GM12878 (cell line): Measurements from ENCODE around the gene CENPP. TPM values are rescaled to one million over a fixed set of nuclear protein-coding genes. Genes with fewer than 3 reads are reported as not detected.

Experiments used
- ATAC-seq: fragments of 200-7000 bp; cut with Tn5 transposase; 3 replicates; pipeline ENCODE4 v1.9.1; 2020; ENCODE audit warnings: mild to moderate bottlenecking, moderate library complexity
- BruUV-seq: library from RNA; stranded (reverse); fragments of 400-500 nt; replicated peaks from 2 replicates; lab custom pipeline; 2021; lab: Mats Ljungman, UMichigan
- CTCF ChIA-PET: fragments of 300-600 bp; sonication (Branson Sonifier 250); formaldehyde crosslinking; extraction: SDS; loops from one replicate; lab custom pipeline; 2021; ENCODE audit warnings: inconsistent platforms; lab: Yijun Ruan, JAX
- POLR2A ChIA-PET: fragments of 350-600 bp; formaldehyde crosslinking; extraction: SDS; loops from one replicate; lab custom pipeline; 2021; ENCODE audit warnings: inconsistent platforms; lab: Charles Lee
- RAD21 ChIA-PET: fragments of 300-600 bp; sonication (Branson Sonifier 250); formaldehyde crosslinking; loops from one replicate; lab custom pipeline; 2023; ENCODE audit warnings: antibody characterized with exemption; ENCODE audit not compliant: unreplicated experiment; lab: Charles Lee
- SMC1A ChIA-PET: fragments of 300-600 bp; sonication (Branson Sonifier 250); formaldehyde crosslinking; loops from one replicate; lab custom pipeline; 2023; ENCODE audit not compliant: unreplicated experiment, uncharacterized antibody; lab: Charles Lee
- DNase-seq: peaks from one replicate; pipeline ENCODE4 v3.0.0-alpha.2; 2011; ENCODE audit warnings: low read depth, low spot score
- FAIRE-seq: peaks from 3 replicates; lab custom pipeline; 2011; peaks lifted over from hg19 to GRCh38; lab: Jason Lieb, UNC
- H2AFZ ChIP-seq: 2 replicates; pipeline ENCODE4 v1.6.0; 2011; ENCODE audit warnings: low read depth, low read length, control low read depth; ENCODE audit not compliant: control insufficient read depth
- H3K27ac ChIP-seq: 2 replicates; pipeline ENCODE4 v1.5.1; 2011; ENCODE audit warnings: control low read depth; ENCODE audit not compliant: control insufficient read depth, insufficient read depth
- H3K27me3 ChIP-seq, 2 experiments: replicated peaks in 1 of 2; 2 replicates each; pipeline versions ENCODE4 v1.6.0 to v1.6.1; 2011; ENCODE audit warnings: low read length in 1 of 2; ENCODE audit not compliant: control insufficient read depth in 2 of 2, insufficient read depth in 2 of 2
- H3K36me3 ChIP-seq, 2 experiments: 2 replicates each; pipeline ENCODE4 v1.5.1; 2011; ENCODE audit warnings: low read length in 1 of 2; ENCODE audit not compliant: control insufficient read depth in 2 of 2, insufficient read depth in 2 of 2
- H3K4me1 ChIP-seq: 2 replicates; pipeline ENCODE4 v1.6.1; 2011; ENCODE audit warnings: mild to moderate bottlenecking, low read length, moderate library complexity, mixed read lengths; ENCODE audit not compliant: control insufficient read depth, insufficient read depth
- H3K4me2 ChIP-seq: 2 replicates; pipeline ENCODE4 v1.6.0; 2011; ENCODE audit warnings: control low read depth; ENCODE audit not compliant: control insufficient read depth, insufficient read depth
- H3K4me3 ChIP-seq: fragments of 200-600 bp; sonication (generic); 2 replicates; pipeline ENCODE4 v1.5.1; 2016
- H3K79me2 ChIP-seq: 2 replicates; pipeline ENCODE4 v1.6.0; 2011; ENCODE audit warnings: low read length; ENCODE audit not compliant: control insufficient read depth, insufficient read depth
- H3K9ac ChIP-seq: 2 replicates; pipeline ENCODE4 v1.8.0; 2011; ENCODE audit warnings: low read length, control low read depth, mixed read lengths; ENCODE audit not compliant: control insufficient read depth, insufficient read depth
- H3K9me3 ChIP-seq: replicated peaks from 3 replicates; pipeline ENCODE4 v1.5.1; 2011; ENCODE audit warnings: mild to moderate bottlenecking, low read length; ENCODE audit not compliant: control insufficient read depth, insufficient read depth
- H4K20me1 ChIP-seq: 2 replicates; pipeline ENCODE4 v1.6.0; 2011; ENCODE audit not compliant: control insufficient read depth, insufficient read depth
- IRF4 ChIP-seq: IDR thresholded peaks from 2 replicates; pipeline ENCODE4 v1.6.1; 2011; ENCODE audit warnings: low read depth, low read length
- KAT2A ChIP-seq: conservative IDR thresholded peaks from 2 replicates; pipeline ENCODE4 v1.6.1; 2011; ENCODE audit warnings: low read depth, low read length; ENCODE audit not compliant: control insufficient read depth
- PBX3 ChIP-seq: IDR thresholded peaks from 2 replicates; pipeline ENCODE4 v1.6.1; 2011; ENCODE audit warnings: mild to moderate bottlenecking, low read depth, low read length, moderate library complexity; ENCODE audit not compliant: insufficient replicate concordance
- TARDBP ChIP-seq: IDR thresholded peaks from 2 replicates; pipeline ENCODE4 v1.6.1; 2016; ENCODE audit warnings: borderline replicate concordance
- WGBS: methylation state at CpG from one replicate; pipeline ENCODE4 v1.1.6; 2016; ENCODE audit warnings: low lambda C conversion rate; ENCODE audit not compliant: insufficient replicate concordance, insufficient coverage; ENCODE audit errors: missing lambda C conversion rate; 5-methylcytosine and 5-hydroxymethylcytosine counted together
- in situ Hi-C: fragments of 300-500 bp; cut with MboI; formaldehyde crosslinking; loops from 9 replicates; pipeline ENCODE4 v1.14.3; 2018; ENCODE audit warnings: mixed read lengths
- intact Hi-C: fragments of 100-400 bp; cut with micrococcal nuclease; formaldehyde crosslinking; loops from one replicate; pipeline ENCODE4 v1.14.2; 2022; ENCODE audit not compliant: unreplicated experiment
- polyA plus RNA-seq, 11 experiments: library from polyadenylated mRNA; depleted of rRNA in 4 of 11; unstranded in 6 of 11; stranded (reverse) in 5 of 11; fragments of >200 nt; fragmentation: Nextera tagmentation in 4 of 11; fragmentation: Illumina TruSeq in 1 of 11; extraction: Ambion mirVana in 4 of 11; extraction: Trizol in 1 of 11; gene quantifications; 1 replicate in 1 of 11; 2 replicates in 10 of 11; pipeline versions ENCODE4 v1.2.1 to v1.2.3, GENCODE V29; 2011 to 2016; ENCODE audit warnings: inconsistent platforms in 2 of 11, missing spikeins in 2 of 11, low read depth in 1 of 11
- total RNA-seq, 4 experiments: library from RNA; depleted of rRNA in 3 of 4; stranded (reverse); fragments of >200 nt in 3 of 4; fragmentation: Illumina TruSeq in 1 of 4; extraction: Trizol in 1 of 4; gene quantifications; 2 replicates each; pipeline versions ENCODE4 v1.2.1 to v1.2.3, GENCODE V29; 2013 to 2021
- TF ChIP-seq, protein P1 (sequence below): fragments of 150-350 bp; IDR thresholded peaks from 2 replicates; pipeline ENCODE4 v1.6.1; 2014; ENCODE audit warnings: mild to moderate bottlenecking, low read depth, low read length

Gene CENPP
- total and polyA plus RNA-seq, 10 of the 15 experiments (the other 5 are each of a cell fraction or from before 2014, with no cell fraction given) = 9.4 to 31.4 (median 19.8) TPM

- BruUV-seq = no TSS peak
- H3K79me2 ChIP-seq = no peaks in the 10 kb centered on the region
- no peak for DNase-seq
- FAIRE-seq = no peak
- H3K4me2 ChIP-seq = no peak overlapping the region
- in situ Hi-C loops (no loop called here), intact Hi-C loops (no loop called here)
- ChIA-PET SMC1A (no interaction called here), POLR2A (no interaction called here), CTCF (interaction anchor here (0.7 to 1.2 kb wide), 3 partner anchors 16 to 122 kb away, joined by 3 to 4 read pairs (median 4); no protein-coding TSS in a partner anchor), RAD21 (no interaction called here)
- no peak overlapping the region for H3K27ac ChIP-seq
- no peaks in the 10 kb centered on the region for H3K27me3 ChIP-seq
- H3K36me3 ChIP-seq = no peaks in the 10 kb centered on the region
- TF ChIP-seq KAT2A = no peak
- no peak for TF ChIP-seq TARDBP
- no peak for TF ChIP-seq IRF4
- TF ChIP-seq PBX3 = no peak
- TF ChIP-seq, protein P1, sequence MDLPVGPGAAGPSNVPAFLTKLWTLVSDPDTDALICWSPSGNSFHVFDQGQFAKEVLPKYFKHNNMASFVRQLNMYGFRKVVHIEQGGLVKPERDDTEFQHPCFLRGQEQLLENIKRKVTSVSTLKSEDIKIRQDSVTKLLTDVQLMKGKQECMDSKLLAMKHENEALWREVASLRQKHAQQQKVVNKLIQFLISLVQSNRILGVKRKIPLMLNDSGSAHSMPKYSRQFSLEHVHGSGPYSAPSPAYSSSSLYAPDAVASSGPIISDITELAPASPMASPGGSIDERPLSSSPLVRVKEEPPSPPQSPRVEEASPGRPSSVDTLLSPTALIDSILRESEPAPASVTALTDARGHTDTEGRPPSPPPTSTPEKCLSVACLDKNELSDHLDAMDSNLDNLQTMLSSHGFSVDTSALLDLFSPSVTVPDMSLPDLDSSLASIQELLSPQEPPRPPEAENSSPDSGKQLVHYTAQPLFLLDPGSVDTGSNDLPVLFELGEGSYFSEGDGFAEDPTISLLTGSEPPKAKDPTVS = no peak
- no peak overlapping the region for H3K4me3 ChIP-seq
- no peak overlapping the region for H3K9ac ChIP-seq
- ATAC-seq = no peak
- no peaks in the 10 kb centered on the region for H3K4me1 ChIP-seq
- H4K20me1 ChIP-seq = no peaks in the 10 kb centered on the region
- H3K9me3 ChIP-seq = no peaks in the 10 kb centered on the region; the same call in 2 of the 3 replicates
- WGBS = 92% methylated on average over 5 of the region's 5 CpGs
- no peak overlapping the region for H2AFZ ChIP-seq
These were observed 235.9 kb downstream of the CENPP start for GRCh38 chr9:92561374-92562330.
